HG03354 (cell line): ENCODE measurements around the gene HDAC3.
A peak's percentile ranks its signal among the peaks of the same experiment; 100 is the strongest.

Experiments
- ATAC-seq: cut with Tn5 transposase; IDR thresholded peaks from one replicate; pipeline ENCODE4 v1.9.1; 2021; ENCODE audit warnings: mild to moderate bottlenecking; ENCODE audit not compliant: unreplicated experiment, poor library complexity, severe bottlenecking

HDAC3 gene

DNA sequence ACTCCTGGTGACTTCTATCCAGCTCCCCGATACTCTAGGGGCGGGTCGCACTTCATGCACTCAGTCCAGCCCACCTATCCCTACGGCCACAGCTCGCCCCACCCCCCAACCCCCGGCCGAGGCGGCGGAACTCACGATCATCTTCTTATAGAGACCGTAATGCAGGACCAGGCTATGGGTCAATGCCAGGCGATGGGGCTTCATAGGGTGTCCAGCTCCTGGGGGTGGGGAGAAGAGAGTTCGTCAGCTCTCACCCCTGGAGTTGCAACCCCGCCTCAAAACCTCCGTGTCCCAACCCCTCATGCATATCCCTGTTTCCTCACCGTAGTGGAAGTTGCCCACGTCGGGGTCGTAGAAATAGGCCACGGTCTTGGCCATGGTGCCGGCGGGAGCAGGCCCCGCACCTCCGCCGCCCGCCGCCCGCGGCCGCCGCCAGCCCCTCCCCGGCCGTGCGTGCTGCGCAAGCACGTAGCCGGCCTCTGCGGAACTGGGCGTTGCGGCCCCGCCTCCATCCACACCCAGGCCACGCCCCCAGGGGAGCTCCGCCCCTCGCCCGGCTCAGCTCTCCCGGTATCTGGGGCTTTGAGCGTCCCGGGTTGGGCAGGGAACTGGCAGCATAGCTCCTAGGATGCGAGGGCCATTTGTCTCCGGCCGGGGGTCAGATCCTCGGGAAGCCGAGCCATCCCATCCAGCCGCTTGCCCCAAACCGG lies at the start of gene HDAC3, which contains the start of gene RELL2:
Gene HDAC3 (minus strand): TSS at position 437 of the 710 bp plus-strand sequence. CDS start 59 bp downstream, at position 378.
Gene RELL2 (plus strand): TSS at position 585 of the 710 bp plus-strand sequence. CDS start 1,229 bp downstream, outside the sequence.
- peak; percentile 82 for ATAC-seq

DNA sequence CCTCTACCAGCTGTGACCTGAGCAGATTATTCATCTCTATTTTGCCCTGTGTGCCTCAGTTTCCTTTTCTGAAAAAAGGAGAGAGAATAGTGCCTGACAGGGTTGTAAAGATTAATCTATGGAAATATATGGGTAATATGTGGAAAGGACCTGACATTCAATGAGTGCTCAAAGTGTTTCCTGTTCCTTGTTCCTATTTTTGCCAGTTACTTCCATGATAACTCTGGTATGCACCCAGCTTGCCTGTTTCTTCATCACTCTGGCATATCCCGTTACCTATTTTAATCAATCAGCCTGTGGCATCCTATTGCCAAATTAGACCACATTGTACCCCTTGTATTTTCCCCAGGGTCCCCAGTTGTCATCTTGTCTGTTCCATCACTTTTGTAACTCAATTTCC lies 48.9 kb upstream of the HDAC3 start:
- ATAC-seq: no peak

DNA sequence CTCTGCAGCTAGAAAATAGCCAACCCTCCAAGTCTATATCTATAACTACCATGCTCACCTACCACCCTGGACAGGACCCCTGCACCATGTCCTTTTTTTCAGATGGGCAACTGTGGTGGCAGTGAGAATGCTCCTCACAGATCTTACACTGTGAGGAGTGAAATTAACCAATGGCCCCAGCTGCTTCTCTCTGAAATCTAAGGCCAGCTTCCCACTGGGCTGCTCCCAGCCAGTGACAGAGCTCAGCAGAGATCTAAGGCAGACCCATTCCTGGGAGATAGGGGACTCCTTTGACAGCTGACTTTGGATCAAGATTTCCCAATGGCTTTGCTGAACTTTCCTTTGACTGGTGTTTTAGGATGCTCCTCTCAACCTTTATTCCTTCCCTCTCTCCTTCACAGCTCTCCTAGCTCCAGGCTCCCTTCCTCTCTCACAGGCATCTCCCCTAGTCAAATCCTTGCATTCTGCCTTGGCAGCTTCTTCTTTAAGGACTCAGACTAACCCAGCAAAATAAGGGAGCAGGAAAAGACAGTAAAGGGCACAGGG lies 47.0 kb upstream of the HDAC3 start:
- ATAC-seq: no peak

DNA sequence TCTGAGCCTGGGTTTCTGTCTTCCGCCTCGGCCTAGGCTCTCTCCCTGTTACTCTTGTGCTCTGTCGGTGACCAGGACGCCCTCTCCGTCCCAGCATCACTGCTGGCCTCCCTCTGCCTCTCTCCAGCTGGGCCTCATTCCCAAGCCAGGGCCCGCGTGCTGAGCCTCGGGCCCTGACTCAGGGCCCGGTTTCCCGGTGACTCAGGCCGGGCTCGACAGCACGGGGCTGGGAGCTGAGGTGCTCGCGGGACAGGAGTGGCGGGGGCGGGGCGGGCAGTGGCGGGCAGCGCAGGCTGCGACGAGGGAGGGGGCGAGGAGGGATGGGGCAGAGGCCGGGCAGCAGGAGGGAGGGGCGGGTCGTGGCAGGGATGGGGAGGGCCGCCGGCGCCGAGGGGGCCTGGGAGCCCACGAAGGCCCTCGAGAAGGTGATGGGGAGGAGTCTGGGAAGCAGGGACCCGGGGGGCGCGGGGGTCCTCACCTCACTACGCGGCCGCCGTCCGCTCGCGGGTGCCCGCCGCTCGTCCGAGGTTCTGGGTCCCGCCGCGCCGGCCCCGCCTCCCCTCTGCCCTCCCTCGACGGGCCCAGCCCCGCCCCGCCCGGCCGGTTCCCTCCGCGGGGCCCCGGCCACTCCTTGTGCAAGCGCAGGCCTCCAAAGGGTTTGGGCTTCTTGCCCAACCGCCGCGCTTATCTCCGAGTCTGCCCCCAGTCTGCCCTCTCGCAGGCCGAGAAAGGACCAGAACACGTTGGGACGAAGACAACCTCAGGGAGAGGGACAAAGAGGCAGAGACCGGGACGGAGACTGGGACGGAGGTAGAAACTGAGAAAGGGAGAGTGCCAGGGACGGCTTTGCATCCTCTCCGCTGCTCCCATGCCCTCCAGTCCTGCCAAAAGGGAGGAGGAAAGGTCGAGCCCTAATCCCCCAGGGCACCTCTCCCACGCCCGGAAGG lies 45.3 kb upstream of the HDAC3 start, which contains the start of gene ARAP3:
Gene ARAP3 (minus strand): TSS at position 536 of the 947 bp plus-strand sequence. CDS start 1,744 bp downstream, outside the sequence.
- no peak for ATAC-seq

DNA sequence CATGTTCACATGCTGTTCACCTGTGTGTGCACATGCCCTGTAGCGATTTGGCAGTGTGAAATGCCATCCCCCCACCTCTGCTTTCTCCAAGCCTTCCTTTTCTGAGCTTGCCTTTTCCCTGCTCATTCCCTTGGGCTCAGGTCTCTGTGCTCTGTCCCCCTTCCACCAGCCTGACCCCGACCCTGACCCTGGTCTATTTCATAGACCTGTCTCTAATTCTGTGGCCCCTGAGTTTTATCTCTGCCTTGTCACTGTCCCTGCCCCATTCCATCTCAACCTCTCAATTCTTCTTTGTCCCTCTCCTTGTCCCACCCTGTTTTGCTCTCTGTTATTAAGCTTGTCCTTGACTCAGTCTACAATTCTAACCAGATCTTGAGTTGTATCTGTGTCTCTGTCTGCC lies 44.6 kb upstream of the HDAC3 start:
- no peak for ATAC-seq

DNA sequence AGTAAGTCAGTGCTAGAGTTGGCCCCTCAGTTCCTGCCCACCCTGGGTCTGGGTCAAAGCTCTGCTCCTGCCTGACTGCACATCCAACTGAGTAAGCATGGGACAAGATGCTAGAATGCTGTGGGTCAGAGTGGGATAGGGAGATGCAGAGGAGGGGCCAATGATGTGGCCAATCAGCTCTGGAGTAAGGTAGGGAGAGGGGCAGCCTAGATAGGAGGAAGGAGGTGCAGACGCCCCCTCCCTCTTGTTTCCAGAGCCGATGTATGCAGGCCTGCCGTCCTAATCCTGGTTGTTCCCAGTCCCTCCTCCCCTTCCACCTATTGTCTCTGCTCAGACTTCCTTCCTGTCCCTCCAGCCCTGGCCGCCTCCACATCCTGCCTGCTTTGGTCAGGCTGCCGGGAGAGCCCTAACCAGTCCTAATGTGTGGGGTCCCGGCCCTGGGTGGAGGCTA lies 44.1 kb upstream of the HDAC3 start:
- ATAC-seq: no peak

DNA sequence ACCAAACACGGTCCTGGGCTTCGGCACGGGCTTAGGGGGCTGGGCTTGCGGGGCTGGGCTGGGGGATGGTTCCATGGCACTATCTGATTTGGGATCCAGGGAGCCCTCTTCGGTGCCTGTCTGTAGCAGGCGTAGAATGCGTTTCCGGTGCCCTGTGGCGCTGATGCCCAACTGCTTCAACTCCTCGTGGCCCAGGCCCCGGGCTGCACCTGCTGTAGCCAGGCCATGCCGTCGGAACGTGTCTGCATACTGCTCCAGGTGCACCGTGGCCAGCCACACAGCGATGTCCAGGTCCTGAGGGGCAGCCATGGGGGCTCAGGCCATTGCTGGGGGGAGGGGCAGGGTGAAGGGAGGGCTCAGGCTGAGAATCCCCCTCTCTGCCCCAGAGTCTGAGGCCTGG lies 43.5 kb upstream of the HDAC3 start:
- ATAC-seq: no peak

DNA sequence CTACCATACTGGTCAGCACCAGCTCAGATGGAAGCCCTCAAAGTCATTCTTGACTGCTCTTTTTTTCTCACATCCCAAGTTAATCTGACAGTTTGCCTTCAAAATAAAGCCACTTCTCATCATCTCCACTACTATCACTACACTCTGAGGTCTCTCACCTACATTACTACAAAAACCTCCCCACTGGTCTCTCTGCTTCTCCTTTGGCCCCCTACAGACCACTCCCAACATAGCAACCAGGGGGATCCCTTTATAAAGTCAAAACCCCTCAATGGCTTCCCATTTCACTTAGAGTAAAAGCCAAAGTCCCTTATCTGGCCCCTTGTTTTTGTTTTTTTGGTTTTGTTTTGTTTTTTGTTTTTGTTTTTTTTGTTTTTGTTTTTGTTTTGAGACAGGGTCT lies 40.8 kb upstream of the HDAC3 start:
- peak; percentile 56 for ATAC-seq

DNA sequence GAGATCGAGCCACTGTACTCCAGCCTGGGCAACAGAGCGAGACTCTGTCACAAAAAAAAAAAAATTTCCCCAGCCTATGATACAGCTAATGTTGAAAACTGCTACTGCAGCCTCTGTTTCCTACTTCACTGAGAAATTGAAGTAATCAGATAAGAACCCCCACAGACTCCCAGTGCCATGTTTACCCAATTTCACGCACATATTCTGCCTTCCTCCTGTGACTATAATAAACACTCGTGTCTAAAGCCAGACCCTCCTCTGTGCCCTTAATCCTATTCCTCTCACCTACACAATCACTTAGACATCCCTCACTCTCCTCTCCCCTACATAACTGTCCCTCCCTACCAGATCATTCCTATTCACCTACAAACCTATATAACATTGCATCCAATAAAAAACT lies 39.0 kb upstream of the HDAC3 start:
- ATAC-seq: no peak

DNA sequence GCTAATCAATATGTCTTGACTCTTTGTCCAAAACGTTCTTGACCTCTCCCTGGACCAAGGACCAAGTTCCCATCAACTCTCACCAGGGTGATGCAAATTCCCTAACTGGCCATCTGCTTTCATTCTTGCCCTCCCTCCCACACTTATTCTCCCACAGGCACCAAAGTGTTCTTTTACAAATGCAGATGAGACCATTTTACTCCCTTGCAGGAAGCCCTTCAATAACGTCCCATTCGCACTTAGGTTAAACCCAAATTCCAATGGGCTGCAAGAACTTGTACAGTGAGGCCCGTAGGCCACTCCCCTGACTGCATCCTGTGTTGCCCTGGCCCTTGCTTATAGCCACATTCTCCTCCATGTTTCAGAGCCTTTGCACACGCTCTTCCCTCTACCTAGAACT lies 38.1 kb upstream of the HDAC3 start:
- no peak for ATAC-seq

DNA sequence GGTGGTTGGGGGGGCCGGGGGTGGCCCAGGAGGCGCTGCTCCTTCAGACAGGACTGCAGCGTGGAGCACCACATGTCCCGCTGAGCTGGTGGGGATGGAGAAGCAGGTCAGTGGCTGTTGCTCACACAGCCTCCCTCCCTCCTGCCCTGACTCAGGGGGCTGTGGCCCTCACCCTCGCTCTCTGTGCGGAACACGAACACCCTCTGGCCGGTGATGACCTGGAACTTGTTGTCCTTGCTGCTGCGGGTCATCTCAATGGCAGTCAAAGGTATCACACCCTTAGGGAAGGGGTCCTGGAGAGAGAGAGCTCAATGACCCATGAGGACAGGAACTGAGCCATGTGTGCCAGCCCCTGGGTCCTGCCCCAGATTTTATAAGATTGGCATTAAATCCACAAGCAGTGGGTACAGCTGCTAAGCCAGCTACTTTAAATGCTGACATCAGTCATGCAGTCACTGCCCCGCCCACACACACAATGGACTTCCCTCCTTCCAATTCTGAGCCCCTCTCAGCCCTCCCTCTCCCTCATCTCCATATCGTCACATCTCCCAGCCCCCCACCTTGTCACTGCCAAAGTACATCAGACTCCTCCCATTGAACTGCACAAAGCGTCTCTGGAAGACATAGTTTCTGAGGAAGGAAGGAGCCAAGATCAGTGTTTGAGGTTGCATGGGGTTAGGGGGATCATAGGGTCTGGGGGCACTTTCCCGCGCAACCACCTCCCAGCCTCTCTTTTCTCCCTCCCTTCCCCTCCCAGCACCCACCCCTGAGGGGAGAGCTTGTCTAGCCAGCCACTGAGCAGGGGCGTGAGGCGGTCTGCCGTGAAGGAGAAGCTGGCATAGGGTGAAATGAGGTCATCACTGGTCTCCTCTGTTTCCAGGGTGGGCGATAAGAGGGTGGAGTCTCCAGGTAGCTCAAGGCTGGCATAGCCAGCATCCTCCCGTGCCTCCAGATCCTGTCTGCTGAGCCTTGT lies 36.5 kb upstream of the HDAC3 start:
- no peak for ATAC-seq

DNA sequence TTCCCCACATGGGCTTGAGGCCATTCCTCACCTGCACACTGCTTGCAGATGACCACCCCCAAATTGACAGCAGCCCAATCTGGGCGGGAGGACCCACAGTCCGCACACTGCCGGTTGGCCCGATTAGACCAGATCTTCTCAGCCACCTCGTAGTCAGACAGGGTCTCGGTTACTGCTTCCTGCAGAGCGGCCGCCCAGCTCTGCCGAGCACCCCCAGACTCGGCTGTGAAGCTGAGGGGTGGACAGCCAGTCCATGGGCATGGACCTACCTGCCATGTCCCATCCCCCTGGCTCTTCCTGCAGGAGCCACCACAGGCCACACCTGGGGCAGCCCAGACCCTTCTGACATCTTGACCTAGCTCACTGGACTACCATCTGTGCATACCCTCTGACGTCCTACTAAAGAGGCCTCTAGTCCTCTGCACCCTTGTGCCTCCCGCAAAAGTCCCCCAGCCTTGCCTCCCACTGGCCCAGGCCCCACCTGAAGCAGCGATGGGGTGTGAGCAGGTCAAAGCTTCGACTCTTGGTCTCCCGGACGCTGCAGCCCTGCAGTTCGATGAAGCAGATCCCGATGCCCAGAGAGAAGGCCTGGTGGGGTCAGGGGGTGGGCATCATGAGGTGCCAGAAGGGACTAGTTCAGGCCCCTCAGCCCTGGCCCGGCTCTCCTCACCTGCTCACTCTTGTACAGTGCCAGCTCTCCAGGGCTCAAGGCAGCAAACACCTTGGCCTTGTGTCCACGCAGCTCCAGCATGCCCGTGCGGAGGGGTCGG lies 35.6 kb upstream of the HDAC3 start:
- no peak for ATAC-seq

DNA sequence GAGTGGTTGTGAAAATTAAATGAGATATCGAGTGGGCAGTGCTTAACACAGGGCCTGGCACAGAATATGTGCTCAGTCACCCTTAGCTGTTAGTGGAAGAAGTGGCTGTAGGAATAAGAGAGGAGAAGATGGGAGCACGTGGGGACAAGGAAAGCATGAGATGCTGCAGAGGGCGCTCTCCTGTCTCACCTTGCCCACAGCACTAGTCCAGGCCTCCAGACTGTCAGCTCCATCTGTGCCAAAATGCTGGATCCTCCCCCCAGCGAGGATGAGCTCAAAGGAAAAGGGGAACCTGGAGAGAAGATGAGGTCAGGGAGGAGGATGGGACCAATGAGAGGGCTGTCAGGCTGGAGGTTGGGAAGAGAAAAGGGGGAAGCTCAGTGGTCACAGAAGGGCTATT lies 32.9 kb upstream of the HDAC3 start:
- no peak for ATAC-seq

DNA sequence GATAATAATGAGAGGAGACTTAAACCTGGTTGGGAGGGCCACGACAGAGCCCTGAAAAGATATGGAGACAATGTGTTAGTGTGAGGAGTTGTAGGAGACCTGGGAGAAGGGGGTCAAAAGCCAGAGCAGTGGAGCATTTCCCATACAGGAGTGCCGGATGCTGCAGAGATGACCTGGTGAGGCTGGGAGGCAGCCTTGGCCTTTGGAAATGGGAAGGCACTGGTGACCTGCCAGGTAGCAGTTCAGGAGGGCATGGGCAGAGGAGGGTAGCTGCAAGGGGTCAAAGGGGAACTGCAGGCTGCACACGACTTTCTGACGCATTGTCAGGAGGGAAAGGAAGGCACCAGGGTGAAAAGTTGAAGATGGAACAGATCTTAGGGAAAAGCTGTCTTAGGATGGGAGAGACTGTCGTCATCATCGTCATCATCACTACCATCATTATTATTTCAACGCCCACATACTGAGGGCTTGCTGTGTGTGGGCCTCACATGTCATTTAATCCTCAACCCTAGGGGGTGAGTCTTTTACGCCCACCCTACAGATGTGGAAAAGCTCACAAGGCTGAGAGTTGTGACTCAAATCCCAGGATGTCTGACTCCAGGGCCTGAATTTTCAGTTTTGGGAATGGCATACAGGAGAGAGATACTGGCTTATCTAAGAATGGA lies 32.1 kb upstream of the HDAC3 start:
- ATAC-seq: no peak

DNA sequence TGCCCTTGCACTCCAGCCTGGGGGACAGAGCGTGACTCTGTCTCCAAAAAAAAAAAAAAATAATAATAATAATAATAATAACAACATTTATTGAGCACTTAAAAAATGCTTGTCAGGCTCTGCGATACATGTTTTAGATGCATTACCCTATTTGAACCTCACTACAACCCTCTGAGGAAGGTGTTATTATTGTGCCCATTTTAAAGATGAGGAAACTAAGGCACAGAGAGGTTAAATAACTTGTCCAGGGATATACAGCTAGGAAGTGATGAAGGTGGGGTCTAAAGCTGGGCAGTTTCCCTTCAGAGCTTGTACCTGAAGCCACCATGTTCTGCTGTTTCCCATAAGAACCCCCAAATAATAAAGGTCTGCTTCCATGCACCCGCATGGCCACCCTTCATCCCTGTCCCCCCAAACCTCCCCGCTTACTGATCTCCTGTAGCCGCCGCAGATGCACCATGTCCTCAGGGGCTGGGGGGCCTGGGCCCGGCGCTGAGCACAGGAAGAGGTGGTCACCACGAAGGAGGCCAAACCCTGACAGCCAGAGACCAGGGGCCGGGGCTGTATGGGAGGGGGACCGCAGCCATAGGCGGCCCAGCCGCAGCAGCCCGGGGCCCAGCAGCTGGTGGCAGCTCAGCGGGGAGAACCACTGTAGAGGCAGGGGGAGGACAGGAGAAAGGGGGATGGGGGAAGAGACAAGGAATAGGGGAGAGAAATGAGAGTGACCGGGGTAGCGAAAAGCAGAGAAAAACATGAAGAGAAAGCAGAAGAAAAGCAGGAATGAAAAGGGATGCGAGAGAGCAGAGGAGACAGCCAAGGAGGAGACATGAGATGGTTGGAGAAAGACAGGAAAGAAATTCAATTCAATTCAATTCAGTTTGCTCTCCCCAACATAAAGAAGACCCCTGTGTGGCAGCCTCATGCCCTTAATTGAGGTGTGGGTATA lies 29.6 kb upstream of the HDAC3 start:
- no peak for ATAC-seq

DNA sequence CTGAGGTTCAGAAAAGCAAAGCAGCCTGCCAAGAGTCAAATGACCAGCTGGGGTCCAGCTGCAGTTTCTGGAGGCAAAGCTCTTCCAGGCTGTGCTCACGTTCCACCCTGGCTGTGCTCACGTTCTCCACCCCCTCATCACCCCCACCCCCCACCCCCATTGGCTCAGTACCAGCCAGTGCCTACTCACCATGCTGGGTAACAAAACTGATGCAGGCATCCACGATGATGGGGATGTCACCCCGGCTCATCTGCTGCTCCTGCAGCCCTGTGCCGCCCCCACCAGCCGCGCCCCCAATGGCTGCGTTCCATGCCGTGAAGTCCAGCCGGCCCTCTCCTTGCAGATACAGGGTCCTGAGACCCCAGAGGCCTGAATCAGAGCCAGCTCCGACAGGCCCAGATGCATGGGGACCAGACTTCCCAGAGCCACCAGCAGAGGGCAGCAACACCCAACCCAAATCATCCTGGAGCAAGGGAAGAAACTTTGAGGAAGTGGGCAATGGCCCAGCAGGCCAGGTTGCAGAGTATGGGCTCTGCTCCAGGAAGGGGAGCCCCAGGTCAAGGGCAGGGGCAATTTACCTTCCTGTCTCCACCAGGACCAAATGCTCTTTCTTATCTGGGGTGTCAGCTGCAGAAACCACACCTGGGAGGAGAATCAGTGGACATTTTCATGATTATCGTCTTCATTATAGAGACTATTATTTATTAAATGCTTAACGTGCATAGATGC lies 28.2 kb upstream of the HDAC3 start:
- ATAC-seq: peak; percentile 96
